GM18907 (cell line): Measurements from ENCODE around the gene DNAJB1.

Experiments
- ATAC-seq: cut with Tn5 transposase; IDR thresholded peaks from one replicate; pipeline ENCODE4 v1.9.1; 2021; ENCODE audit warnings: mild to moderate bottlenecking, moderate library complexity; ENCODE audit not compliant: unreplicated experiment

The DNAJB1 gene

DNA sequence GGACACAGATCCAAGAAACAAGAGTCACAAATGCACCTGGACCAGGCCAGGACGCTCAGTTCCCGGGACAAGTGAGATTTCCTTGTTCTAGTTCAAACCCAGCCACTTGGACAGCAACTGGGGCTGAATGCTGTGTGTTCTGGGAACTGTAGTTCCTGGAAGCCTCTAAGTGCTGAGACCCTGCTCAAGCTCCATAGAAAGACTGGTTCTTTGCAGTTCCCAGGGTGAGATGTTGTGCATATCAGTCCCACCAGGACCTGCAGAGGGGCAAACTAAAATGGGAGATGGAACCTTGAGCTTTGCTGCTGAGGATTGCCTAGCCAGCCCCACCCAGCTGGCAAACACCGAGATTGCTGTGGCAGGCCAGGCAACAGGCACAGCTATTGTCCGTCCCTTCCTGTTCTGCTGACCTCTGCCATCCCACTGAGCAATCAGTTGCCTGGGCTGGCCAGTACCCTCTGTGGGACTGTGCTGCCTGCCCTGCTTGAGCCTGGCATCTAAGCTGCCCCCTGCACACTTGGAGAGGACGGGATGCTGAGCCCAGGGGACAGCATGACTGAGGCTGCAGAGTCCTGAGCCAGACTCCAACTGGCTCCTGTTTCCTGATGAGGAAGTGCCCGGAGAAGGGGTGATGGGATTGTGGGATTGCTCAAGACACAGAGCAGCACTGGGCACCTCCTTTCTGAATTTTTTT is 20.8 kb downstream of the DNAJB1 start:
- ATAC-seq = no peak

DNA sequence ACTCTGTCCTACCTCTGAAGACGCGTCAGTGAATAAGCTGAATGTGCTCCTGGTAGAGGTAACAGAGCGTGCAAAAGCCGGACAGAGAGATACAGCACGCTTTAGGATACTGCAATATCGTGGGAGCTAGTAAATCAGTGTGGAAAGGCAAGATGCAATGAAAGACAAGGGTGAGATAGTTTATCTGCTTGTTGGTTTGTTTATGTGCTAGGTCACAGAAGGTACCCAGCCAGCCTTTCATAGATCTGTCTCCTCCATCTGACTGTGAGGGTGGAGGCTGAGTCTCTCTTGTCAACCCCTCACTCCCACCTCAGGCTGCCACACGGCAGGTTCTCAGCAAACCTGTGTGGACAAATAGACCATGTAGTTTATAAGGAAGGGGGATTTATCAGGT is 21.4 kb downstream of the DNAJB1 start:
- no peak for ATAC-seq

DNA sequence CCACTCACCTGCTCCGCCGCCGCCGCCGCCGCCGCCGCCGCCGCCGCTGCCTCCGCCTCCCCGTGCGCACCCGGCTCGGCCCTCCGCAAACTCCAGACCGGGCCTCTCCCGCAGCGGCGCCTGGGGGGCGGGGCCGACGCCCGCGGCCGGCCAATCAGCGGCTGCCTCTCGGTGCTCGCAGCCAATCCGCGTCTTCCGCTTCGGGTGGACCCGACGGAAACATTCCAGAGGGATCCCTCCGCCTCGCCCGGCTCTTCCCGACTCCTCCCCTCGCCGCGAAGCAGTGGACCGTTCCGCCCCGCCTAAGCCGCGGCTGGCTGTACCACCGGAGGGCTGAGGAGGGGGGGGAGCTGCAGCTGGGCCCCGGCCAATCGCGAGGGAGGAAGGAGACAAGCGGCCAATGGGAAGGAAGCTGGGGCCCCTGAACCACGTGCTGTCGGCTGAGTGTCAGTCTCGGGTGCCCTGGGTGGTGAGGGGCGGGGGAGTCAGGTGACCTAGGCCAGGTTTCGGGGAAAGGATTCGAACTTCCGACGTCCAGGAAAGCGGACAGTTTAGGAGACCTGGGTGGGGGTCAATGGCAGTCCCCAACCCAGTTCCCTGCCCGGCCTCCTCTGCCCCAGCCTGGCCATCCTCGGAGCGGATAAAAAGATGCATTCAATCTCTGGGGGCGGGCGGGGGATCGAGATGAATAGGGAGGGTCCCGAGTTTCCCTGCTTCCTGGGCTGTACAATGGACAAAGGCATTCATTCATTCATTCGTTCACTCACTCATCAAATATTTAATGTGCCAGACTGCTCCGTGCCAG is 22.0 kb downstream of the DNAJB1 start, which contains the start of gene GIPC1:
Gene GIPC1, minus strand, starts transcription at position 99 of the 805 bp plus-strand sequence. CDS start 13,151 bp downstream, outside the sequence.
- ATAC-seq = peak; percentile 72

DNA sequence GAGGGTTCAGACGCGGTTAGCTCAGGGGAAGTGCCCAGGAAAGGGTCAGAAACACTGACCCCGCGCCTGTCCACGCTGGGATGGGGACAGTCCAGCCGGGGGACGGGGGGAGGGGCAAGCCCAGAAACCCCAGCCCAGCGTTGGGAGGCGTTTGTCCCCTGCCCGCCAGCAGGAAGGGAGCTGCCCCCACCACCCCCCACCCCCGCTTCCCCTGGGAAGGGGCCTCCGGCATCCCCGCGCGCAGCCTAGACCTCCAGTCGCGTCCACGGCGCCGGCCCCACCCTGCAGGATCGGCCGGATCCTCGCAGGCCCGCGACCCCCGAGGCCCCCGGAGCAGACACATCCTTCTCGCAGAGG is 22.5 kb downstream of the DNAJB1 start:
- ATAC-seq = no peak

DNA sequence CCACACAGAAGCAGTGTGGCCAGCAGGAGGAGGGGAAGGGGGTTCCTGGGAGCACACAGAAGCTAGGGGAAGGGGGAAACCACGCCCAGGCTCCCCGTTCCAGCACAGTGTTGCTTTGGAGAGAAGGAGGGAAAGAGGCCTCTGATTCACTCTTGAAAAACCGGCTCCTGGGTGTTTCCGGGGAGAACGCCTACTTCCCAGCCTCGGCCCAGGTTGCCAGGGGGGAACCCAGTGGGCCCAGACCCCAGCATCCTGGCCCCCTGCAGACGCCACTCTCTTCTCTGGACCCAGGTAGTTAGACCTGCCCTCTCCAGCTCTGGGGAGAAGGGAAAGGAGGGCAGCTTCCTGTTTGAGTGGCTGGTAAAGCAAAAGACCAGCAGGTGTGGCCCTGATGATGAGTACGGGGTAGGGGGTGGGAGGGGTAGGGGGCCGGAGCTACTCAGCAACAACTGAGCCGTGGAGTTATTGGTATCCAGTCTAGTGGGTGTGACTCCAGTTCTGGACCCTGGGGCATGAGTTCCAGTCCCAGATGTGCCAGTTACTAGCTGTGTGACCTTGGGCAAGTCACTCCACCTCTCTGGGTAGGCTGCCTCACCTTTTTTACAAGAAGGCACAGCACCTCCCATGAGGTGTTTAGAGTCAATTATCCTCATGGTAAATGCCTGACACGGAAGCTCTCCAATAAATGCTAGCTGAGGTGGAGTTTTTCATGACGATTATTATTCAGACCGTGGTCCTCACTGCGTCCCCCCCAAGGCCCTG is 23.1 kb downstream of the DNAJB1 start:
- ATAC-seq = no peak

DNA sequence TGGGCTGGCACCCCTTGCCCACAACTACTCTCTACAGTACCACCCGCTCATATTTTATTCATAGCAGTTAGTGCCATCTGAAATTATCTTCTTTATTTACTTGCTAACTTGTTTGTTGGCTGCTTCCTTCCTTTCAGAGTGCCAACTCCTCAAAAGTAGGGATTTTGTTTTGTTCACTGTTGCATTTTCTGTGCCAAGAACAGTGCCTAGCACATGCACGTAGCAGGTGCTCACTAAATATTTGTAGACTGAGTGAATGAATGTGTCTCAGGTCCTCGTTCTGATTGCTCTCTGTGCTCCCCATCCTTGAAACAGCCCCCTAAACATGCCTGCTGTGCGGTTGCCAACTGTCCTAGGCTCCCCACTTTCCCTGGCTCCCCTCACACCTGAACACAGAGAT is 23.8 kb downstream of the DNAJB1 start:
- no peak for ATAC-seq

DNA sequence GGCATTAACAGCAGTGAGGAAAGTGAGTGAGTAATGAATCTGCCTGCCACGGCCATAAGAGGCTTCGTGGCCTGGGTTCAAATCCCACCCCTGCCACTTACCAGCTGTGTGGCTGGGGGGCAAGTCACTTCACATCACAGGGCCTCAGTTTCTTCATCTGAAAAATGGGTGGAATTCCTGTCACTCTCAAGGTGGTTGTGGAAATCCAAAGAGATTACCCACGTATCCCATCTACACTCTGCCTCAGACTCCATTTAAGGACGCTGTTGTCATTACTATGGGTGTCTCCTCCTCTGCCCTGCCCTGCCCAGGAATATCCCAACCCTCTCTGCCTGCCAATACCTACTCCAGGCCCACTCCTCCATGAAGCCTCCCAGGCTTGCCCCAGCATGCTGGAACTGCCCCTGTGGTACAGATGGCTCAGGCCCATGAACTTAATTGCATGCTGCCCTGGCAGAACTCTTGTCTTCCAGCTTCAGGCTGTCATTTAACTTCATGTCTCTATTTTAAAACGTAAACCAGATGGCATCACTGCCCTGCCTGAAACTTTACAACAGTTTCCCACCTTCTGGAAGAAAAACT is 25.4 kb downstream of the DNAJB1 start:
- no peak for ATAC-seq

DNA sequence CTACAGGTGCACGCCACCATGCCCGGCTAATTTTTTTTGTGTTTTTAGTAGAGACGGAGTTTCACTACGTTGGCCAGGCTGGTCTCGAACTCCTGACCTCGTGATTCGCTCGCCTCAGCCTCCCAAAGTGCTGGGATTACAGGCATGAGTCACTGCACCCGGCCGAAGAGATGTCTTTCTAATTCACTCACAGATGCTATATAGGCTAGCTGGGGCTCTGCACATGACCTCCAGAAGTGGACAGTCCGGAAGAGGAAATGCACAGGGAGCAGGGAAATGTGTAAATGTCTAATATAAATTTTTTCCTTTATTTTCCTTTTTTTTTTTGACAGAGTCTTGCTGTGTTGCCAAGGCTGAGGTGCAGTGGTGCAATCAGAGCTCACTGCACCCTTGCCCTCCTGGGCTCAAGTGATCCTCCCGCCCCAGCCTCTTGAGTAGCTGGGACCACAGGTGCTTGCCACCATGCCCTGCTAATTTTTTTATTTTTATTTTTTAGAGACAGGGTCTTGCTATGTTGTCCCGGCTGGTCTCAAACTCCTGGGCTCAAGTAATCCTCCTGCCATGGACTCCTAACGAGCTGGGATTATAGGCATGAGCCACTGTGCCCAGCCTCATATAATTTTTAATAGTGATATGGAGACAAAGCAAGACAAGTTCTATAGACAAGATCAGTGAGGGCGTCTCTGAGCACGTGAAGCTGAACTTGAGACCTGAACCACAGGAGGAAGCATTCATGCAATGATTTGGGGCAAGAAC is 30.6 kb downstream of the DNAJB1 start:
- ATAC-seq = no peak

DNA sequence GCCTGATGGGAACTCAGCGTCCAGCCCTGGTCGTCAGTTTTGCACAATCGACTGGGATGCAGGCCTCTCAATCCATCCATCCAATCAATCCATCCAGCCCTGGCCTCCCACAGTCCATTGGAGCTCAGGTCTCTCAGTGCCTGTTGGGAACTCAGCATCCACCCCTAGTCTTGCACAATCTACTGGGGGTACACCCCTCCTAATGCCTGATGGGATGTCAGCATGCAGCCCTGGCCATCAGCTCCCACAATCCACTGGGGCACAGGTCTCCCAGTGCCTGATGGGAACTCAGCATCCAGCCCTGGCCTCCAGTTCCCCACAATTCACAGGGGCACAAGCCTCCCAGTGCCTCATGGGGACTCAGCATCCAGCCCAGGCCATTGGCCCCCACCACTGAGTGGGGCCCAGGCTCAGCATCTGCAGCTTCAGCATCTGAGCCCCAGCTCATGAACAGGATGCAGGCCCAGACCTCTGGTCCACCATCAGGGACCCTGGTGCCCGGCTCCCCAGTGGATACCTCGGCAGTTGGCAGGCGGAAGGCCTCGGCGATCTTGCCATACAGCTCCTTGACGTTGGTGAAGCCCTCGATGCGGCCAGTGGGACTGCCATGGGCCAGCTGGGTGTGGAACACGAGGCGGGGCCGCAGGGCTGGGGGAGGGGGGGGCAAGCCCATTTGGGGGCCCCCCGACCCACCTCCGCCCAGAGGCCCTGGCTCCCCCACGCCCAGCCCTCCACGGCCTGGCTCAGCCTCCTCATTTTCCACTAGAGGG is 35.8 kb downstream of the DNAJB1 start:
- ATAC-seq = no peak

DNA sequence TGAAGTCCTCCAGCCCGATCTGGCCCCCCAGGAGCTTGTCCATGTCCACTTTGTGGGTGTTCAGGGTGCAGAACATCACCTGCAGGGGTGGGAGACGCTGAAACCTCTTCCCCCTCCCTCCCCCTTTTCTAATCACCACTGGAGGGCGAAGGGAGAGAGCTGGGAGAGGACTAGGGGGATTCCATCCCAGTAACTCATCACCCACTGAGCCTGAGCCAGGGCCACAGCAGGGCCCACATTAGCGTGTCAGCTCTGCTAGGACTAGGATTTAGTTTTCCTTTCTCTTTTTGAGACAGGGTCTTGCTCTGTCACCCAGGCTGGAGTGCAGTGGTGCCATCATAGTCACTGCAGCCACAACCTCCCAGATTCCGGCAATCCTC is 37.5 kb downstream of the DNAJB1 start:
- ATAC-seq = no peak

DNA sequence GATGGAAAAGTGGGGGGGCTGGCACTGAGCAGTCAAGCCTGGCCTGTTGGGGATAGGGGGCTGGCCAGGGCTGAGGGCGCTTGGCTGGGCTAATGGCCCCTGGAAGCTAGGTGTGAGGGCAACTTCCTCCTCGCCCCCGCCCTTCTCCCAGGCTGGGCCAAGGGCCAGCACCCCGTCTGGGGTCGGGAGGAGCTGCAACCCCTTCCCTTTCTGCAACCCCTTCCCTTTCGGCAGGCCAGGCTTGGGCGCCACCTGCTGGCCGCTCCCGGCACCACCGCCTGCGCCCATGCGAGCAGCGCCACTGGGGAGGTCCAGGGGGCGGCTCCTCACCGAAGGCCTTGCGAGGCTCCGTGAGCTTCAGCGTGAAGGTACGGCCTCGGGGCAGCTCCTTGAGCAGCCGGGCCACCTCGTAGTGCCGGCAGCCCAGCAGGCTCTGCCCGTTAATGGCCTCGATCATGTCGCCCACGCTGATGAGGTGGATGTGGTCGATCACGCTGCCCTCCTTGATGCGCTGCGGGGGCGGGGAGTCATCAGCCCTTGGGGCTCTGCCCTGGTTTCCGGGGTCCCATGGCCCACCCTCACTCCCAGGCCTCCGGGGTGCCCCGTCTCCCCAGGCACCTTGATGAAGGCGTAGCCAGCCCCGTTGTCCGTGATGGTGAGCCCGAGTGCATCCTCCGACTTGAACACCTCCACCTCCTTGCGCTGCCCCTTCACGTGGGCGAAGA is 38.1 kb downstream of the DNAJB1 start:
- no peak for ATAC-seq

DNA sequence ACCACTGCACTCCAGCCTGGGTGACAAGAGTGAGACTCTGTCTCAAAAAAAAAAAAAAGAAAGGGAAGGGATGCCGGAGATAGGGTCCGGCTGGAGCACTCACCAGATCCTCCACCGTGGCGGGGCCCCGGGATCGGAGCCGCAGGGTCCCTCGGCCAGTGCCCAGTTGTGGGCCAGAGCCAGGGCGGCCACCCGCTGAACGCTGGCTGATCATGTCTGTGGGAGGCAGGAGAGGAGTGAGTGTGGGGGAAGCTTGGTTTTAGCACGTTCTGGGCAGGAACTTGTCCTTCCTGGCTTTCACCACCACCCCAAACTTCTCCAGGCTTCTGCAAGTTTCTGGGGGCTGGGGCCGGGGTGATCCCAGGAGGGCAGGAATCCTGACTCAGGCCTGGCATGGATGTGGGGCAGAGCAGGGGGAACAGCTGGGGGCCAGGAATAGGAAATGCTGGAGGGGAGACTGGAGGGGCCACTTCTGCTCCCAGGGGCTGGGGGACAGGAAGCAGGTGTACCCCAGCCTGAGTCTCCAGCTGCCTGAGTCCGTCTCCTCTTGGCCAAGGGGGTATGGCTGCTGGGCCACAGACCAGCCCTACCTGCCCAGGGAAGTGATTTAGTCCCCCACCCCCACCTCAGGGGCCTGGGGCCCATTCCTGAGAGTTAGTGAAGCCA is 38.8 kb downstream of the DNAJB1 start:
- no peak for ATAC-seq

DNA sequence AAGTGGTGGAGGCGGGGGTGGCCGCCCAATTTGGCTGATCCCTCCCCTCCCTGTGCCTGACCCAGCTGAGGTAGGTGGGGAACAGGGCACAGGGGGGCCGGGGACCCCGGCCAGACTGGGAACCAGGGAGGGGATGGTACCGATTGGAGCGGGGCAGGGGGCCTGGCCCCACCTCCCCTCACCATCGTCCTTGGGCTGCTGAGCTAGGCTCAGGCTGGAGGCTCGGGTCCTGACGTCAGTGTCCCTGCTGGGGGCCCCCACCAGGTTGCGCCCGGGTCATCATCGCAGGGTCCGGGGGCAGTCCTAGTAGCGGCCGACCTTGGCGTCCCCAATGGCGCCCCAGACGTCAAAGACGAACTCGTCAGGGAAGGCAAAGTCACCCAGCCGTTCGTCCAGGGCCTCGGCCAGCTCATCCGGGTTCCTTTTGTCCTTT is 40.1 kb downstream of the DNAJB1 start:
- ATAC-seq = no peak

DNA sequence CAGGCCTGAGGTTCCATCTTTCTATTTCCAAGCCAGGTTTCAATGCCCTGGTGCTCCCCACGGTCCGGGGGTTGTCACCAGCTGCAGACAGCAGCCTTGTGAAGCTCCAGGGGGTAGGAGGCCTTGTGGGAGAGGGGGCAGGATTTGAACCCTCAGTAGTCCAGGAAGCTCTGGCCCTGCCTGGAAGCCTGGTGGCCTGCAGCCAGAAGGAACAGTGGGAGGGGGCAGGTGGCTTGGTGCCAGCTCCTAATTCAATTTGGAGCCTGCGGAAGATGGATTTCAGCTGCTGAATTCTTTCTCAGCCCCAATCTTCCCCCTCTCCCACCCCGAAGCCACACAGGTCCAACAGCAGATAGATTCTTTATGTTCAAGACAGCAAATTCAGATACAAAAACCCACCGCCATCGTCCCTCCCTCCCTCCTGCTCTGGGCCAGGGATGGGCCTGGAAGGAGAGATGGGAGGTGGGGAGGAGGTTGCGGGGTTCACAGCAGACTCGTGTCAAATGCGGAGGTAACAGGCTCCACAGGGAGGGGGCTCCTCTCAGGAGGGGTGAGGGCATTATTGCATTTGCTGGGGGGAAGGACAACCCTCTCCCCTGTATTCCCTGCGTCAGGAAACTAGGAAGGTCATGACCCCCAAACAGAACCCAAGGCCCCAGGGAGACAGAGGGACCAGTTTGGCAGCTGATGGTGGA is 40.6 kb downstream of the DNAJB1 start:
- ATAC-seq = no peak

DNA sequence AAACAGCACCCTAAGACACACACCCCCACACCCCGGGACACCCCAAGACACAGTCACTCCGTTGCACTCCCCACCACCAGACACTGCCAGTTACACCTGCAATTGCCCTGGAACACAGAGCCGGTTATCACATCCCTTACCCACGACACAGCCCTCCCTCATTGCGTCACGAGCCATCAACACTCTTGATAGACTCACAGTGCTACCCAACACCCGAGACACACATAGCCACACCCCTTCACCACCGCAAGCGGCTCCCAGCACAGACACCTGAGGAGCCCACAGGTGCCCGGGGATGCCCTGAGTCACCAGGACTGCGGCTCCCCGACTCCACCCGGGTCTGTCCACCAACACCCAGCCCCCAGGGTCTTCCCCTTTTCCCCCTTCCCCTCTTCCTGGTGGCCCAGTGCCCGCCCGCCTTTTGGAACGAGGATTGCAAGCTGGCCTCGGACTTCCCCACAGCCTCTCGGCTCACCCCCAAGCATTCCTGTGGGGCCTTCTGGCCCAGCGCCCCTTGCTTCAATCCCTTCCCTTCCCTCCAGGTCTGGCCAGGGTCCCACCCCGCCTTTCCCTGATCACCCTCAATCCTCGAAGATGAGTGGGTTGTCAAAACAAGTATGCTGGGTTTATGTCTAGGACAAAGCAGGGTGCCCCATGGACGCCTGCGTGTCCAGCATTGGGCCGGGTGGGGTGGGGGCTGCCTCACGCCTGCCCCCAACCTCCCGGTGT is 41.4 kb downstream of the DNAJB1 start:
- no peak for ATAC-seq

DNA sequence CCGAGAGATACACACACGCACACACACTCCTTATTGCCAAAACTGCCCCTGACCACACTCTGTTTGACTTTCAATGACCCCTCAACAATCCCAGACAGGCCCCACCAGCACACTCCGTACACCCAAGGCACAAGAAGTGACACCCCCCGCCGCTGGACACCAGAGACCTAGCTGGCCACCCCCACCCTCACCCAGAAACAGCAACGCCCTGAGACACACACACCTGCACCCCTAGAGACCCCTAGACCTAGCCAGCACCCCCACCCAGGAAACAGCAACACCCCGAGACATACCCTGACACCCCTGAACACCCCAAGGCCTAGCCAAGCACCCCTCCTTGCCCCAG is 41.9 kb downstream of the DNAJB1 start:
- ATAC-seq = no peak

DNA sequence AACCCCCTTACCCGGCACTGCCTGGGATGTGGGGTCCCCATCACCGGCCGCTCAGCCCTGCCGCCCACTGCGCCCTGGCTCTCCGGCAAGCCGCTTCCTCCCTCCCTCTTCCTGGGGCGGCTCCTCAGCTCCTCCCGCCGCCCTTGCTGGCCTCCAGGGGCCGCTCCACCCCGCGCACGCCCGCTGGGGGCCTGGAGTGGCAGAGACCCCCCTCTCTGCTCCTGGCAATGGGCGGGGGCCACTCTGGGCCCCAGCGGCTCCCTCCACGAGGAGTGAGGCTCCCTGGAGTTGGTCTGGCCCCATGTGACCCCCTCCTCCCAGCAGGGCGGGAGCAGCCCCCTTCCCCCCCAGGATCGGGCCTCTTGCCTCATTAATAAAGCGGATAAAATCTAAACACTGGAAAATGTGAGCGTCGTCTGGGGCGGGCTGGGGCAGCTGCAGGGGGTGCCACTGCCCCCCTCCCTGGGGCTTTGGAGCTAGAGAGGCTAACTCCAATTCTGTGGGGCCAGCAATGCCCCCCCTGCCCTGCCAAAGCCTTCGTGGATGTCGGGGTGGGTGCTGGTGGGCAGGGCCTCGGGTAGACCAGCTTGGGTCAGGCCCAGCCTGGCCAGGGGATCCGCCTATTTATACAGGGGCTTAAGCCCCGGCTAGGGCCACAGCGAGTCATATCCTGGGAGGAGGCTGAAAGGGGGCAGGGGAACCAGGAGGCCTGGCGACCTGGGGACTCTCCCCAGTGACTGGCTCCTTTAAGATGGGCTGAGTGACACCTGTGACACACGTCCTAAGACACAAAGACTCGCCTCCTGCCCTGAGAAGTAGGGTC is 42.7 kb downstream of the DNAJB1 start, which contains the start of gene PTGER1:
Gene PTGER1, minus strand, starts transcription at position 104 of the 823 bp plus-strand sequence. CDS start 1,034 bp downstream, outside the sequence.
- ATAC-seq = no peak
